NB4 (cell line): ENCODE data around the gene SOX6.

Experiments used
- MAX ChIP-seq: IDR thresholded peaks from 2 replicates; pipeline ENCODE4 v1.6.1; 2011; ENCODE audit warnings: low read depth, low read length
- MYC ChIP-seq: IDR thresholded peaks from 2 replicates; pipeline ENCODE4 v1.6.1; 2011; ENCODE audit warnings: low read depth, low read length
- POLR2A ChIP-seq: IDR thresholded peaks from 2 replicates; pipeline ENCODE4 v1.6.1; 2011; ENCODE audit warnings: mild to moderate bottlenecking; ENCODE audit not compliant: insufficient read length; ENCODE audit errors: extremely low read depth
- TF ChIP-seq, protein P1 (sequence below): IDR thresholded peaks from one replicate; pipeline ENCODE4 v1.5.1; 2012; ENCODE audit warnings: low read depth, low read length

- TF ChIP-seq MYC (no peak), POLR2A (no peak), MAX (no peak)
- TF ChIP-seq, protein P1, sequence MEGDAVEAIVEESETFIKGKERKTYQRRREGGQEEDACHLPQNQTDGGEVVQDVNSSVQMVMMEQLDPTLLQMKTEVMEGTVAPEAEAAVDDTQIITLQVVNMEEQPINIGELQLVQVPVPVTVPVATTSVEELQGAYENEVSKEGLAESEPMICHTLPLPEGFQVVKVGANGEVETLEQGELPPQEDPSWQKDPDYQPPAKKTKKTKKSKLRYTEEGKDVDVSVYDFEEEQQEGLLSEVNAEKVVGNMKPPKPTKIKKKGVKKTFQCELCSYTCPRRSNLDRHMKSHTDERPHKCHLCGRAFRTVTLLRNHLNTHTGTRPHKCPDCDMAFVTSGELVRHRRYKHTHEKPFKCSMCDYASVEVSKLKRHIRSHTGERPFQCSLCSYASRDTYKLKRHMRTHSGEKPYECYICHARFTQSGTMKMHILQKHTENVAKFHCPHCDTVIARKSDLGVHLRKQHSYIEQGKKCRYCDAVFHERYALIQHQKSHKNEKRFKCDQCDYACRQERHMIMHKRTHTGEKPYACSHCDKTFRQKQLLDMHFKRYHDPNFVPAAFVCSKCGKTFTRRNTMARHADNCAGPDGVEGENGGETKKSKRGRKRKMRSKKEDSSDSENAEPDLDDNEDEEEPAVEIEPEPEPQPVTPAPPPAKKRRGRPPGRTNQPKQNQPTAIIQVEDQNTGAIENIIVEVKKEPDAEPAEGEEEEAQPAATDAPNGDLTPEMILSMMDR, result no peak
Observed at GRCh38 chr11:16364254-16364653, 7.9 kb upstream of the SOX6 start.
